Nucleus accumbens (tissue), 56 donors: ENCODE measurements around the gene PRR16.
"Not testable (repeated sequence)": the region's sequence is repeated elsewhere in the genome, so short reads cannot be mapped to it uniquely, and the experiment has no call there.

Source experiments
- DNase-seq, 56 donors: peaks; one replicate each; lab custom pipeline; 2025; lab: John Stamatoyannopoulos, UW

Gene PRR16

GRCh38 chr5:120630550-120630949 is 166.4 kb downstream of the PRR16 start:
- DNase-seq, result no peak

GRCh38 chr5:120631611-120632010 is 167.5 kb downstream of the PRR16 start:
- DNase-seq, result no peak

- no peak for DNase-seq
Observed at GRCh38 chr5:120632430-120632829, 168.3 kb downstream of the PRR16 start.

GRCh38 chr5:120638449-120638848 is 174.3 kb downstream of the PRR16 start:
- no peak for DNase-seq

- DNase-seq, result peak in 3 of 56 donors; percentile 0 to 15 (median 1)
Observed at GRCh38 chr5:120640778-120641177, 176.7 kb downstream of the PRR16 start.

GRCh38 chr5:120644516-120644915 is 180.4 kb downstream of the PRR16 start:
- DNase-seq, result no peak

- DNase-seq, result peak in 5 of 56 donors; percentile 1 to 14 (median 8)
Observed at GRCh38 chr5:120655828-120656435, 191.8 kb downstream of the PRR16 start.

GRCh38 chr5:120657104-120657503 is 193.0 kb downstream of the PRR16 start:
- no peak for DNase-seq

- no peak for DNase-seq
Observed at GRCh38 chr5:120677481-120677880, 213.4 kb downstream of the PRR16 start.

GRCh38 chr5:120678279-120678678 is 214.2 kb downstream of the PRR16 start:
- no peak for DNase-seq

GRCh38 chr5:120682851-120683250 is 218.8 kb downstream of the PRR16 start:
- no peak for DNase-seq

GRCh38 chr5:120683580-120683979 is 219.5 kb downstream of the PRR16 start:
- DNase-seq, result no peak

- DNase-seq, result no peak
Observed at GRCh38 chr5:120684213-120684612, 220.1 kb downstream of the PRR16 start.

- no peak for DNase-seq
Observed at GRCh38 chr5:120684749-120685415, 220.8 kb downstream of the PRR16 start.

GRCh38 chr5:120690621-120691407 is 226.7 kb downstream of the PRR16 start:
- DNase-seq, result peak in 1 of 56 donors; percentile 3

- DNase-seq, result no peak
Observed at GRCh38 chr5:120692325-120692724, 228.2 kb downstream of the PRR16 start.

- DNase-seq, result no peak
Observed at GRCh38 chr5:120695368-120695880, 231.3 kb downstream of the PRR16 start.

GRCh38 chr5:120697147-120697546 is 233.0 kb downstream of the PRR16 start:
- DNase-seq, result no peak

GRCh38 chr5:120697670-120698327 is 233.7 kb downstream of the PRR16 start:
- DNase-seq, result not testable (repeated sequence)

- not testable (repeated sequence) for DNase-seq
Observed at GRCh38 chr5:120700653-120701052, 236.6 kb downstream of the PRR16 start.
